ENCODE measurements around the gene TENT4A. TPM values are rescaled to one million over a fixed set of nuclear protein-coding genes. Genes with fewer than 3 reads are reported as not detected.

TENT4A gene
- total RNA-seq, 1 experiment from 2014 or later = 32.3 TPM

DNA sequence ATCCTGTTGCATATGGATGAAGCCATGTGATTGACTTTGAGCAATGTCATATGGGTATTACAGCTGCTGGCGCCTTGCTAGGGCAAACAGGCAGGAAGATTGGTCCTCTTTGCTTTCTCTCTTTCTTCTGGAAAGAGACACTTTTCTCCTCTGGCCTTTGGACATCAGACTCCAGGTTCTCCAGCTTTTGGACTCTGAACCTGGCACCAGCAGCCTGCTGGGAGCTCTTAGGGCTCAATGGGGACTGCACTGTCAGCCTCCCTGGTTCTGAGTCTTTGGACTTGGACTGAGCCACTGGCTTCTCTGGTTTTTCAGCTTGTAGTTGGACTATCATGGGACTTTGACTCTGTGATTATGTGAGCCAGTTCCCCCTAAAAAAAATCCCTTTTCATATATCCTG is 34.8 kb upstream of the TENT4A start:
- H3K4me1 Mint-ChIP-seq (ENCODE audit: low read depth, unreplicated experiment) = no peaks in the 10 kb centered on the region
- ChIA-PET POLR2A (no interaction called here), CTCF (no interaction called here)
- H3K4me1 ChIP-seq = no peaks in the 10 kb centered on the region
- no TSS peak for BruUV-seq (replicated peaks)
- H3K27me3 ChIP-seq (replicated peaks; ENCODE audit: control insufficient read depth, insufficient read depth, low read length) = no peaks in the 10 kb centered on the region
- no peaks in the 10 kb centered on the region for H3K36me3 Mint-ChIP-seq (ENCODE audit: insufficient read depth, unreplicated experiment)
- no peak overlapping the region for H3K4me3 ChIP-seq (ENCODE audit: low read depth, low read length)
- H3K9me3 ChIP-seq = no peaks in the 10 kb centered on the region
- TF ChIP-seq, protein P1, sequence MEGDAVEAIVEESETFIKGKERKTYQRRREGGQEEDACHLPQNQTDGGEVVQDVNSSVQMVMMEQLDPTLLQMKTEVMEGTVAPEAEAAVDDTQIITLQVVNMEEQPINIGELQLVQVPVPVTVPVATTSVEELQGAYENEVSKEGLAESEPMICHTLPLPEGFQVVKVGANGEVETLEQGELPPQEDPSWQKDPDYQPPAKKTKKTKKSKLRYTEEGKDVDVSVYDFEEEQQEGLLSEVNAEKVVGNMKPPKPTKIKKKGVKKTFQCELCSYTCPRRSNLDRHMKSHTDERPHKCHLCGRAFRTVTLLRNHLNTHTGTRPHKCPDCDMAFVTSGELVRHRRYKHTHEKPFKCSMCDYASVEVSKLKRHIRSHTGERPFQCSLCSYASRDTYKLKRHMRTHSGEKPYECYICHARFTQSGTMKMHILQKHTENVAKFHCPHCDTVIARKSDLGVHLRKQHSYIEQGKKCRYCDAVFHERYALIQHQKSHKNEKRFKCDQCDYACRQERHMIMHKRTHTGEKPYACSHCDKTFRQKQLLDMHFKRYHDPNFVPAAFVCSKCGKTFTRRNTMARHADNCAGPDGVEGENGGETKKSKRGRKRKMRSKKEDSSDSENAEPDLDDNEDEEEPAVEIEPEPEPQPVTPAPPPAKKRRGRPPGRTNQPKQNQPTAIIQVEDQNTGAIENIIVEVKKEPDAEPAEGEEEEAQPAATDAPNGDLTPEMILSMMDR (IDR thresholded peaks at IDR 0.05; ENCODE audit: insufficient read depth in 1 of 2, low read depth in 1 of 2, low read length in 1 of 2, severe bottlenecking in 1 of 2, unreplicated experiment in 1 of 2) = no peak
- DNase-seq = no peak
- intact Hi-C loops (cut with micrococcal nuclease; ENCODE audit: unreplicated experiment) = no loop called here
- no peak overlapping the region for H3K4me3 Mint-ChIP-seq (ENCODE audit: unreplicated experiment)
- H3K36me3 ChIP-seq (ENCODE audit: control insufficient read depth, insufficient read depth, low read length) = no peaks in the 10 kb centered on the region
- no peak overlapping the region for H3K27ac Mint-ChIP-seq (ENCODE audit: unreplicated experiment)
- no peaks in the 10 kb centered on the region for H3K9me3 Mint-ChIP-seq (ENCODE audit: unreplicated experiment)
- H3K27me3 Mint-ChIP-seq (ENCODE audit: insufficient read depth, unreplicated experiment) = peaks cover 3% of the 10 kb centered on the region

DNA sequence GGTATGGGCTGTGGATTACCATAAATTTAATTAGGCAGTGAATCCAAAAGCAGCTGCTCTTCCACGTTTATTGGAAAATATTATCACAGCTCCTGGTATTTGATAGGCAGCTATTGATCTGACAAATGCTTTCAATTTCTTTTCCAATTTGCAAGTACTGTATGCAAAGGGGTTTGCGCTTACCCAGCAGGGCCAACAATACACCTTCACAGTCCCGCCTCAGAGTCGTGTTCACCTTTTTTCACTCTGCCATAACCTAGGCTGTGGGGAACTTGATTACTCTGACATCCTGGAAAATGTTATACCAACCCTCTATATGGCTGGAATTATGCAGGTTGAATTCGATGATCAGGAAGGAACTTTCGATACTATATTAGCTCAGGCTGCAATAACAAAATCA is 32.3 kb upstream of the TENT4A start:
- Mint-ChIP-seq H3K9me3 (ENCODE audit: unreplicated experiment) (no peaks in the 10 kb centered on the region), H3K27ac (ENCODE audit: unreplicated experiment) (no peak overlapping the region), H3K27me3 (ENCODE audit: insufficient read depth, unreplicated experiment) (peaks cover 3% of the 10 kb centered on the region), H3K4me3 (ENCODE audit: unreplicated experiment) (no peak overlapping the region), H3K36me3 (ENCODE audit: insufficient read depth, unreplicated experiment) (no peaks in the 10 kb centered on the region), H3K4me1 (ENCODE audit: low read depth, unreplicated experiment) (no peaks in the 10 kb centered on the region)
- intact Hi-C loops (cut with micrococcal nuclease; ENCODE audit: unreplicated experiment) = no loop called here
- H3K27me3 ChIP-seq (replicated peaks; ENCODE audit: control insufficient read depth, insufficient read depth, low read length) = no peaks in the 10 kb centered on the region
- DNase-seq = no peak
- H3K36me3 ChIP-seq (ENCODE audit: control insufficient read depth, insufficient read depth, low read length) = no peaks in the 10 kb centered on the region
- no TSS peak for BruUV-seq (replicated peaks)
- H3K9me3 ChIP-seq = no peaks in the 10 kb centered on the region
- ChIA-PET CTCF (no interaction called here), POLR2A (no interaction called here)
- H3K4me1 ChIP-seq = no peaks in the 10 kb centered on the region
- no peak overlapping the region for H3K4me3 ChIP-seq (ENCODE audit: low read depth, low read length)
- TF ChIP-seq, protein P1 (IDR thresholded peaks at IDR 0.05; ENCODE audit: insufficient read depth in 1 of 2, low read depth in 1 of 2, low read length in 1 of 2, severe bottlenecking in 1 of 2, unreplicated experiment in 1 of 2) = no peak

DNA sequence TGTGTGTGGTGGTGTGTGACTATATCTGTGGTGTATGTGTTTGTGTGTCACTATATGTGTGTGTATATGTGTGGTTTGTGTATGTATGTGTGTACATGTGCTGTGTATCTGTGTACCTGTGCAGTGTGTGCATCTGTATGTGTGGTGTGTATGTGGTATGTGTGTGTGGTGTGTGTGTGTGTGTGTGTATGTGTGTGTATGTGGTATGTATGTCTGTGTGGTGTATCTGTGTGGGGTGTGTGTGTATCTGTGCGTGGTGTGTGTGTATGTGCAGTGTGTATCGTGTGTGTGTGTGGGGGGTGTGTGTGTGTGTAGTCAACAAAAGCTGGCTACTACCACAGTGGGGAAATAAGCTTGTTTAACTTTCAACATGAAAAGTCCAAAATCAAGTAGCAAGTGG is 31.6 kb upstream of the TENT4A start:
- ChIA-PET POLR2A (no interaction called here), CTCF (interaction anchor here (0.6 kb wide), 1 partner anchor 1219 kb away, joined by 4 read pairs; no protein-coding TSS in a partner anchor)
- no peaks in the 10 kb centered on the region for H3K36me3 Mint-ChIP-seq (ENCODE audit: insufficient read depth, unreplicated experiment)
- Histone ChIP-seq H3K4me1 (no peaks in the 10 kb centered on the region), H3K36me3 (ENCODE audit: control insufficient read depth, insufficient read depth, low read length) (no peaks in the 10 kb centered on the region), H3K9me3 (no peaks in the 10 kb centered on the region), H3K27me3 (replicated peaks; ENCODE audit: control insufficient read depth, insufficient read depth, low read length) (no peaks in the 10 kb centered on the region), H3K4me3 (ENCODE audit: low read depth, low read length) (no peak overlapping the region)
- peaks cover 3% of the 10 kb centered on the region for H3K27me3 Mint-ChIP-seq (ENCODE audit: insufficient read depth, unreplicated experiment)
- TF ChIP-seq, protein P1 (IDR thresholded peaks at IDR 0.05; ENCODE audit: insufficient read depth in 1 of 2, low read depth in 1 of 2, low read length in 1 of 2, severe bottlenecking in 1 of 2, unreplicated experiment in 1 of 2) = no peak
- DNase-seq = no peak
- no peak overlapping the region for H3K4me3 Mint-ChIP-seq (ENCODE audit: unreplicated experiment)
- intact Hi-C loops (cut with micrococcal nuclease; ENCODE audit: unreplicated experiment) = no loop called here
- no peaks in the 10 kb centered on the region for H3K9me3 Mint-ChIP-seq (ENCODE audit: unreplicated experiment)
- no TSS peak for BruUV-seq (replicated peaks)
- H3K4me1 Mint-ChIP-seq (ENCODE audit: low read depth, unreplicated experiment) = no peaks in the 10 kb centered on the region
- no peak overlapping the region for H3K27ac Mint-ChIP-seq (ENCODE audit: unreplicated experiment)

Measured in Caco-2 (cell line).